Measurements from ENCODE around the gene MED13L. TPM values are rescaled to one million over a fixed set of nuclear protein-coding genes. Genes with fewer than 3 reads are reported as not detected.

Gene MED13L
- total RNA-seq, 1 donor from 2014 or later = 147 TPM

GRCh38 chr12:116062698-116063097 is 214.8 kb downstream of the MED13L start:
- Histone ChIP-seq H3K27ac (no peak overlapping the region), H3K36me3 (no peaks in the 10 kb centered on the region), H3K27me3 (no peaks in the 10 kb centered on the region), H3K4me1 (peaks cover 21% of the 10 kb centered on the region), H3K9me3 (no peaks in the 10 kb centered on the region), H3K4me3 (no peak overlapping the region)
- no peak for TF ChIP-seq CTCF (IDR thresholded peaks at IDR 0.05)
- ATAC-seq (no peak), DNase-seq (no peak)
- intact Hi-C loops (cut with DNase I) = no loop called here

- intact Hi-C loops (cut with DNase I) = no loop called here
- peak; percentile 59 for ATAC-seq
Observed at GRCh38 chr12:116060764-116061163, 216.7 kb downstream of the MED13L start.

GRCh38 chr12:116059904-116060303 is 217.6 kb downstream of the MED13L start:
- H3K4me1 ChIP-seq = peaks cover 7% of the 10 kb centered on the region
- ATAC-seq = peak; percentile 28
- H3K4me3 ChIP-seq = no peak overlapping the region
- H3K36me3 ChIP-seq = no peaks in the 10 kb centered on the region
- no peak for DNase-seq
- H3K9me3 ChIP-seq = no peaks in the 10 kb centered on the region
- intact Hi-C loops (cut with DNase I) = no loop called here
- TF ChIP-seq CTCF (IDR thresholded peaks at IDR 0.05) = no peak
- H3K27me3 ChIP-seq = no peaks in the 10 kb centered on the region
- H3K27ac ChIP-seq = no peak overlapping the region

More at GRCh38 chr12:116060764-116061163, 216.7 kb downstream of the MED13L start:
- Histone ChIP-seq H3K27me3 (no peaks in the 10 kb centered on the region), H3K36me3 (no peaks in the 10 kb centered on the region), H3K4me3 (no peak overlapping the region), H3K27ac (no peak overlapping the region), H3K9me3 (no peaks in the 10 kb centered on the region), H3K4me1 (peaks cover 13% of the 10 kb centered on the region)
- no peak for DNase-seq
- TF ChIP-seq CTCF (IDR thresholded peaks at IDR 0.05) = no peak

GRCh38 chr12:116058574-116058973 is 218.9 kb downstream of the MED13L start:
- intact Hi-C loops (cut with DNase I) = no loop called here
- no peak overlapping the region for H3K27ac ChIP-seq
- TF ChIP-seq CTCF (IDR thresholded peaks at IDR 0.05) = no peak
- no peak overlapping the region for H3K4me3 ChIP-seq
- DNase-seq (no peak), ATAC-seq (no peak)
- peaks cover 8% of the 10 kb centered on the region for H3K4me1 ChIP-seq
- no peaks in the 10 kb centered on the region for H3K9me3 ChIP-seq
- H3K27me3 ChIP-seq = no peaks in the 10 kb centered on the region
- H3K36me3 ChIP-seq = no peaks in the 10 kb centered on the region

GRCh38 chr12:116057356-116057755 is 220.1 kb downstream of the MED13L start:
- H3K27me3 ChIP-seq = no peaks in the 10 kb centered on the region
- ATAC-seq (no peak), DNase-seq (no peak)
- TF ChIP-seq CTCF (IDR thresholded peaks at IDR 0.05) = no peak
- H3K4me3 ChIP-seq = no peak overlapping the region
- H3K4me1 ChIP-seq = peaks cover 11% of the 10 kb centered on the region
- intact Hi-C loops (cut with DNase I) = no loop called here
- no peak overlapping the region for H3K27ac ChIP-seq
- no peaks in the 10 kb centered on the region for H3K9me3 ChIP-seq
- no peaks in the 10 kb centered on the region for H3K36me3 ChIP-seq
